Lung (tissue), 12 donors: ENCODE results near the gene DYNLL1. TPM values are rescaled to one million over a fixed set of nuclear protein-coding genes. Genes with fewer than 3 reads are reported as not detected.

Experiments used
- ATAC-seq: fragments of 200-7000 bp; cut with Tn5 transposase; one replicate; pipeline ENCODE4 v1.9.1; 2020; ENCODE audit warnings: moderate number of reproducible peaks; ENCODE audit not compliant: insufficient read depth, low FRiP score
- DNase-seq, 3 donors: peaks; one replicate each; pipeline ENCODE4 v3.0.0-alpha.2; 2013 to 2017
- H3K27ac ChIP-seq, 2 donors: one replicate each; pipeline ENCODE4 v1.5.1; 2013; ENCODE audit warnings: mild to moderate bottlenecking in 2 of 2, moderate library complexity in 2 of 2, control low read depth in 1 of 2, inconsistent platforms in 1 of 2, low read depth in 1 of 2, low read length in 1 of 2
- H3K27me3 ChIP-seq, 3 donors: one replicate each; pipeline ENCODE4 v1.5.1; 2013; ENCODE audit warnings: low read length in 2 of 3; ENCODE audit not compliant: control insufficient read depth in 3 of 3, insufficient read depth in 3 of 3
- H3K36me3 ChIP-seq, 4 donors: one replicate each; pipeline ENCODE4 v1.5.1; 2013; ENCODE audit warnings: low read length in 4 of 4, mild to moderate bottlenecking in 1 of 4, moderate library complexity in 1 of 4; ENCODE audit not compliant: control insufficient read depth in 4 of 4, insufficient read depth in 4 of 4
- H3K4me1 ChIP-seq, 5 donors: one replicate each; pipeline ENCODE4 v1.5.1; 2013; ENCODE audit warnings: low read length in 5 of 5, mild to moderate bottlenecking in 2 of 5, moderate library complexity in 1 of 5; ENCODE audit not compliant: control insufficient read depth in 5 of 5, insufficient read depth in 5 of 5
- H3K4me3 ChIP-seq: one replicate; pipeline ENCODE4 v1.5.1; 2013; ENCODE audit warnings: mild to moderate bottlenecking, control low read depth, moderate library complexity
- H3K9ac ChIP-seq, 2 donors: one replicate each; pipeline ENCODE4 v1.5.1; 2013; ENCODE audit warnings: low read length in 2 of 2, control low read depth in 1 of 2; ENCODE audit not compliant: insufficient read depth in 1 of 2
- H3K9me3 ChIP-seq, 4 donors: one replicate each; pipeline ENCODE4 v1.5.1; 2013; ENCODE audit warnings: low read length in 3 of 4, mild to moderate bottlenecking in 1 of 4, moderate library complexity in 1 of 4; ENCODE audit not compliant: control insufficient read depth in 4 of 4, insufficient read depth in 3 of 4
- CTCF ChIP-seq: IDR thresholded peaks from 2 replicates; pipeline ENCODE4 v1.5.1; 2012; ENCODE audit warnings: mild to moderate bottlenecking; ENCODE audit errors: control extremely low read depth, extremely low read depth
- WGBS, 2 donors: extraction: QIAGEN DNeasy Blood & Tissue Kit; methylation state at CpG; one replicate each; pipeline ENCODE4 v1.1.7; 2013; 5-methylcytosine and 5-hydroxymethylcytosine counted together
- polyA plus RNA-seq, 2 donors: library from polyadenylated mRNA; stranded (reverse); fragments of 200-250 nt; gene quantifications; one replicate each; pipeline ENCODE4 v1.2.1, GENCODE V29; 2013
- total RNA-seq, 2 donors: library from RNA; depleted of rRNA in 1 of 2; stranded (reverse); fragments of >200 nt in 1 of 2; gene quantifications; one replicate each; pipeline ENCODE4 v1.2.1, GENCODE V29; 2014 to 2021
- donor health status: control.
- donor health status: control.
- donor health status: Bipolar disorder and iron deficiency.
- donor health status: healthy.
- donor health status: DM: yes; HTN: yes; CAD: no.

DYNLL1 gene
- total and polyA plus RNA-seq, 4 donors = 210 to 360 (median 318) TPM

GRCh38 chr12:120490833-120491512 lies 4.9 kb upstream of the DYNLL1 start:
- no peak for TF ChIP-seq CTCF
- Histone ChIP-seq H3K4me3 (no peak overlapping the region), H3K9me3 (no peaks in the 10 kb centered on the region), H3K9ac (no peak overlapping the region), H3K36me3 (peaks cover 0 to 9% (median 5%) of the 10 kb centered on the region in 4 donors), H3K4me1 (peaks cover 0 to 9% (median 5%) of the 10 kb centered on the region in 5 donors), H3K27ac (no peak overlapping the region), H3K27me3 (no peaks in the 10 kb centered on the region)
- ATAC-seq = no peak
- no peak for DNase-seq
- 94 to 95% methylated on average over 2 of the region's 2 CpGs for WGBS, 2 donors

- peak overlapping the region in 1 of 2 donors; percentile 42 for H3K27ac ChIP-seq
- H3K9me3 ChIP-seq = no peaks in the 10 kb centered on the region
- no peaks in the 10 kb centered on the region for H3K27me3 ChIP-seq
- H3K4me3 ChIP-seq = peak overlapping the region; percentile 64
- peak overlapping the region; percentile 54 to 73 for H3K9ac ChIP-seq
- H3K4me1 ChIP-seq = peaks cover 0 to 24% (median 12%) of the 10 kb centered on the region in 5 donors
- DNase-seq (peak in 2 of 3 donors; percentile 19 to 43), ATAC-seq (no peak)
- 25 to 30% methylated on average over 17 of the region's 17 CpGs for WGBS, 2 donors
- TF ChIP-seq CTCF = no peak
- H3K36me3 ChIP-seq = peaks cover 2 to 23% (median 14%) of the 10 kb centered on the region in 4 donors
These were observed 655 bp upstream of the DYNLL1 start for GRCh38 chr12:120495186-120495730.

- H3K27me3 ChIP-seq = no peaks in the 10 kb centered on the region
- ATAC-seq (peak; percentile 42), DNase-seq (peak; percentile 66 to 73 (median 67))
- H3K4me1 ChIP-seq = peaks cover 0 to 30% (median 12%) of the 10 kb centered on the region in 5 donors
- no peaks in the 10 kb centered on the region for H3K9me3 ChIP-seq
- H3K36me3 ChIP-seq = peaks cover 2 to 30% (median 15%) of the 10 kb centered on the region in 4 donors
- 0 to 1% methylated on average over 45 to 47 of the region's 47 CpGs for WGBS, 2 donors
- peak overlapping the region; percentile 89 for H3K4me3 ChIP-seq
- H3K9ac ChIP-seq = peak overlapping the region; percentile 42 to 56
- no peak for TF ChIP-seq CTCF
- H3K27ac ChIP-seq = peak overlapping the region; percentile 71 to 92
These were observed 764 bp downstream of the DYNLL1 start for GRCh38 chr12:120496413-120497340.
